ENCODE measurements around the gene VAV3. TPM values are rescaled to one million over a fixed set of nuclear protein-coding genes. Genes with fewer than 3 reads are reported as not detected.

The VAV3 gene
- polyA plus RNA-seq, 1 of the 3 experiments (the other 2 are of a cell fraction), result not detected

GRCh38 chr1:107840725-107841124 is 124.3 kb downstream of the VAV3 start:
- H3K4me3 ChIP-seq (ENCODE audit: low read depth in 2 of 2, low read length in 1 of 2), result no peak overlapping the region
- 0 out of 2 replicates have a peak, but pooled peaks cover 3% of the 10 kb centered on the region for H4K20me1 ChIP-seq (ENCODE audit: insufficient read depth)
- no peak for DNase-seq
- no peaks in the 10 kb centered on the region for H3K9me2 ChIP-seq
- H3K9ac ChIP-seq, result no peak overlapping the region
- no peaks in the 10 kb centered on the region for H3K27me3 ChIP-seq (ENCODE audit: insufficient read depth)
- H3K27ac ChIP-seq (ENCODE audit: low read depth in 2 of 2, low read length in 1 of 2), result no peak overlapping the region
- H3K4me2 ChIP-seq, result no peak overlapping the region
- H3K4me1 ChIP-seq (ENCODE audit: control insufficient read depth in 1 of 2, insufficient read depth in 2 of 2, low read depth in 1 of 2, low read length in 1 of 2), result no peaks in the 10 kb centered on the region
- no peak overlapping the region for H2AFZ ChIP-seq (ENCODE audit: low read depth)
- TF ChIP-seq RFX5 (IDR thresholded peaks at IDR 0.05; ENCODE audit: low read length), result no peak
- TF ChIP-seq MEF2A (IDR thresholded peaks at IDR 0.05; ENCODE audit: borderline replicate concordance, low read depth), result no peak
- WGBS (ENCODE audit: low lambda C conversion rate), result 57% methylated on average over 1 of the region's 1 CpG
- POLR2A ChIA-PET, result no interaction called here
- 0 out of 2 replicates have a peak, but pooled peaks cover 4% of the 10 kb centered on the region for H3K9me3 ChIP-seq
- H3K36me3 ChIP-seq (replicated peaks in 1 of 2; ENCODE audit: control insufficient read depth in 1 of 2, insufficient read depth in 2 of 2, low read length in 1 of 2), result no peaks in the 10 kb centered on the region
- CTCF ChIA-PET, result no interaction called here
- no peaks in the 10 kb centered on the region for H3F3A ChIP-seq (replicated peaks; ENCODE audit: insufficient read depth)
- no peaks in the 10 kb centered on the region for H3K79me2 ChIP-seq (ENCODE audit: insufficient read depth)

GRCh38 chr1:107838056-107838455 is 126.9 kb downstream of the VAV3 start:
- no peak for DNase-seq
- Histone ChIP-seq H3K9me2 (no peaks in the 10 kb centered on the region), H3K36me3 (replicated peaks in 1 of 2; ENCODE audit: control insufficient read depth in 1 of 2, insufficient read depth in 2 of 2, low read length in 1 of 2) (no peaks in the 10 kb centered on the region), H4K20me1 (ENCODE audit: insufficient read depth) (0 out of 2 replicates have a peak, but pooled peaks cover 3% of the 10 kb centered on the region), H3K27ac (ENCODE audit: low read depth in 2 of 2, low read length in 1 of 2) (no peak overlapping the region), H3K9me3 (0 out of 2 replicates have a peak, but pooled peaks cover 4% of the 10 kb centered on the region), H3K4me2 (no peak overlapping the region), H3K4me3 (ENCODE audit: low read depth in 2 of 2, low read length in 1 of 2) (no peak overlapping the region), H3K27me3 (ENCODE audit: insufficient read depth) (no peaks in the 10 kb centered on the region), H3K4me1 (ENCODE audit: control insufficient read depth in 1 of 2, insufficient read depth in 2 of 2, low read depth in 1 of 2, low read length in 1 of 2) (no peaks in the 10 kb centered on the region), H3K79me2 (ENCODE audit: insufficient read depth) (no peaks in the 10 kb centered on the region), H3K9ac (no peak overlapping the region), H2AFZ (ENCODE audit: low read depth) (no peak overlapping the region), H3F3A (replicated peaks; ENCODE audit: insufficient read depth) (no peaks in the 10 kb centered on the region)
- CTCF ChIA-PET, result interaction anchor here (1.4 kb wide), 1 partner anchor 233 kb away, joined by 3 read pairs; no protein-coding TSS in a partner anchor
- no peak for TF ChIP-seq CHD2 (IDR thresholded peaks at IDR 0.05; ENCODE audit: low read length, partially characterized antibody)
- TF ChIP-seq YY1 (IDR thresholded peaks at IDR 0.05; ENCODE audit: low read depth), result no peak
- no peak for TF ChIP-seq TCF12 (IDR thresholded peaks at IDR 0.05)
- TF ChIP-seq FOXJ3 (CRISPR knock-in tag; IDR thresholded peaks at IDR 0.05), result no peak
- TF ChIP-seq MXI1 (IDR thresholded peaks at IDR 0.05; ENCODE audit: low read depth, low read length), result no peak
- TF ChIP-seq NRF1 (IDR thresholded peaks at IDR 0.05; ENCODE audit: low read depth, low read length), result no peak
- no peak for TF ChIP-seq TEAD4 (IDR thresholded peaks at IDR 0.05; ENCODE audit: borderline replicate concordance, insufficient read depth)
- no peak for TF ChIP-seq NFIC (IDR thresholded peaks at IDR 0.05; ENCODE audit: borderline replicate concordance)
- no peak for TF ChIP-seq SMC3 (IDR thresholded peaks at IDR 0.05; ENCODE audit: low read depth, low read length)
- TF ChIP-seq GATA2 (CRISPR knock-in tag; IDR thresholded peaks at IDR 0.05), result no peak
- TF ChIP-seq IRF3 (IDR thresholded peaks at IDR 0.05; ENCODE audit: low read depth, low read length), result no peak
- no peak for TF ChIP-seq FOXM1 (IDR thresholded peaks at IDR 0.05; ENCODE audit: low read depth)
- no peak for TF ChIP-seq PBX3 (IDR thresholded peaks at IDR 0.05)
- no peak for TF ChIP-seq TAF1 (IDR thresholded peaks at IDR 0.05; ENCODE audit: borderline replicate concordance, low read depth, low read length)
- no peak for TF ChIP-seq POLR2AphosphoS5 (IDR thresholded peaks at IDR 0.05; ENCODE audit: low read depth, low read length)
- POLR2A ChIA-PET, result no interaction called here
- WGBS (ENCODE audit: low lambda C conversion rate), result 61% methylated on average over 4 of the region's 4 CpGs
